OCI-LY1 (cell line): ENCODE measurements around the gene QRICH1.

ENCODE experiments used
- CTCF ChIP-seq: fragments of 200-600 bp; sonication (generic), shearing (Covaris generic); IDR thresholded peaks from 2 replicates; pipeline ENCODE4 v1.5.1; 2017; ENCODE audit warnings: mild to moderate bottlenecking, antibody characterized with exemption, low read length, moderate library complexity, mixed read lengths
- EZH2 ChIP-seq: fragments of 200-600 bp; sonication (generic), shearing (Covaris generic); IDR thresholded peaks from 2 replicates; pipeline ENCODE4 v1.8.0; 2017; ENCODE audit warnings: borderline replicate concordance, mixed run types, mild to moderate bottlenecking, antibody characterized with exemption, low read length, moderate library complexity, mixed read lengths

GRCh38 chr3:49015765-49016164, 78.1 kb downstream of the QRICH1 start:
- TF ChIP-seq CTCF: no peak
- TF ChIP-seq EZH2: no peak
